RWPE1 (cell line): ENCODE data around the gene PTP4A2.

Experiments used
- CTCF ChIA-PET: fragments of 350-600 bp; sonication (Branson Sonifier 250); formaldehyde crosslinking; extraction: SDS; loops from one replicate; lab custom pipeline; 2021; lab: Yijun Ruan, JAX
- POLR2A ChIA-PET: fragments of 400-600 bp; formaldehyde crosslinking; extraction: SDS; loops from one replicate; lab custom pipeline; 2020; ENCODE audit warnings: antibody characterized with exemption; ENCODE audit not compliant: low non-redundant PET; lab: Yijun Ruan, JAX
- DNase-seq: peaks from one replicate; pipeline ENCODE4 v3.0.0; 2012; ENCODE audit warnings: low spot score
- H3K27ac ChIP-seq: fragments of 450-650 bp; 2 replicates; pipeline ENCODE4 v1.5.1; 2017
- TF ChIP-seq, protein P1 (sequence below): fragments of 450-650 bp; conservative IDR thresholded peaks from 2 replicates; pipeline ENCODE4 v1.5.1; 2017; ENCODE audit warnings: low read depth, mild to moderate bottlenecking

PTP4A2 gene

DNA sequence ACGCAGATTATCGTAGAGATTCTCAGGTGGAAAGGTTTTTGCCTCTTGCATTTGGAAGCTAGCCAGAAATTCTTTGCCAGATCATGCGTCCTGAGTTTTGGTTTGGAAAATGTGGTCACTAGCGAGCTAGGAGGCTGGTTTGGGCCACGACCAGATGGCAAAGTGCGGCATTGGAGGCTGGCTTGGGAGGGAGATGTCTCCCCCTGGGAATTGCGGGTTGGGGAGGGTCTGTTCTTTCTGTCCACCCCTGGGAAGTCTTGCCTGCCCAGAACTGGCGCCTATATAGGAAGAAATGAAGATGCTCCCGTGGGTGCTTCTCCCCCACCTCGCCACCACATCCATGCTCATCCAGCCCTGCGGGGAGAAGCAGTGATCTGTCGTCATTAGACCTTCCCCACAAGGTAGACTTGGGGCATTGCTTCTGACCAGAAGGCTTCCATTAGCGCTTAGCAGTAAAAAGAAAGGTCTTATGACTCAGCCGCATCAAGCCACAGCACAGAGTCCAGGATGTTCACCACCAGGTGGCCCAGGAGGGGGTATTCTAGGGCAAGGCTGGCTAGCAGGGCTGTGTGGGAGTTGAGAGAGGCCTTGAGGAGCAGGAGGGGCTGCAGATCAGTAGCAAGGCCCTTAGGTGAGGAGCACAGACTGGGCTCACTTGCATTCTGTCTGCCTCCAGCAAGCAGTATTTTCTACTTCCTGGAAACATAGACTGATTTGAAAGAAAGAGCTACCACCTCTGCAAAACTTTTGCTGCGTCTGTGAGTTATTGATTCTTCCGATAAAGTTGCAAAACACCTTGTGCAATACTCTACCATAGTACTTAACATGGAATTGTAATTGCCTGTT is 1.5 kb upstream of the PTP4A2 start:
- peak; percentile 83 for DNase-seq
- ChIA-PET POLR2A (interaction anchor here (0.6 kb wide), 1 partner anchor 228 kb away, joined by 5 read pairs; no protein-coding TSS in a partner anchor), CTCF (interaction anchor here (0.5 to 3.6 kb wide), 11 partner anchors 10 to 730 kb away, joined by 3 to 41 read pairs (median 4); no protein-coding TSS in a partner anchor)
- TF ChIP-seq, protein P1, sequence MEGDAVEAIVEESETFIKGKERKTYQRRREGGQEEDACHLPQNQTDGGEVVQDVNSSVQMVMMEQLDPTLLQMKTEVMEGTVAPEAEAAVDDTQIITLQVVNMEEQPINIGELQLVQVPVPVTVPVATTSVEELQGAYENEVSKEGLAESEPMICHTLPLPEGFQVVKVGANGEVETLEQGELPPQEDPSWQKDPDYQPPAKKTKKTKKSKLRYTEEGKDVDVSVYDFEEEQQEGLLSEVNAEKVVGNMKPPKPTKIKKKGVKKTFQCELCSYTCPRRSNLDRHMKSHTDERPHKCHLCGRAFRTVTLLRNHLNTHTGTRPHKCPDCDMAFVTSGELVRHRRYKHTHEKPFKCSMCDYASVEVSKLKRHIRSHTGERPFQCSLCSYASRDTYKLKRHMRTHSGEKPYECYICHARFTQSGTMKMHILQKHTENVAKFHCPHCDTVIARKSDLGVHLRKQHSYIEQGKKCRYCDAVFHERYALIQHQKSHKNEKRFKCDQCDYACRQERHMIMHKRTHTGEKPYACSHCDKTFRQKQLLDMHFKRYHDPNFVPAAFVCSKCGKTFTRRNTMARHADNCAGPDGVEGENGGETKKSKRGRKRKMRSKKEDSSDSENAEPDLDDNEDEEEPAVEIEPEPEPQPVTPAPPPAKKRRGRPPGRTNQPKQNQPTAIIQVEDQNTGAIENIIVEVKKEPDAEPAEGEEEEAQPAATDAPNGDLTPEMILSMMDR: no peak; the same call in 1 of the 2 replicates
- peak overlapping the region; percentile 95 for H3K27ac ChIP-seq

DNA sequence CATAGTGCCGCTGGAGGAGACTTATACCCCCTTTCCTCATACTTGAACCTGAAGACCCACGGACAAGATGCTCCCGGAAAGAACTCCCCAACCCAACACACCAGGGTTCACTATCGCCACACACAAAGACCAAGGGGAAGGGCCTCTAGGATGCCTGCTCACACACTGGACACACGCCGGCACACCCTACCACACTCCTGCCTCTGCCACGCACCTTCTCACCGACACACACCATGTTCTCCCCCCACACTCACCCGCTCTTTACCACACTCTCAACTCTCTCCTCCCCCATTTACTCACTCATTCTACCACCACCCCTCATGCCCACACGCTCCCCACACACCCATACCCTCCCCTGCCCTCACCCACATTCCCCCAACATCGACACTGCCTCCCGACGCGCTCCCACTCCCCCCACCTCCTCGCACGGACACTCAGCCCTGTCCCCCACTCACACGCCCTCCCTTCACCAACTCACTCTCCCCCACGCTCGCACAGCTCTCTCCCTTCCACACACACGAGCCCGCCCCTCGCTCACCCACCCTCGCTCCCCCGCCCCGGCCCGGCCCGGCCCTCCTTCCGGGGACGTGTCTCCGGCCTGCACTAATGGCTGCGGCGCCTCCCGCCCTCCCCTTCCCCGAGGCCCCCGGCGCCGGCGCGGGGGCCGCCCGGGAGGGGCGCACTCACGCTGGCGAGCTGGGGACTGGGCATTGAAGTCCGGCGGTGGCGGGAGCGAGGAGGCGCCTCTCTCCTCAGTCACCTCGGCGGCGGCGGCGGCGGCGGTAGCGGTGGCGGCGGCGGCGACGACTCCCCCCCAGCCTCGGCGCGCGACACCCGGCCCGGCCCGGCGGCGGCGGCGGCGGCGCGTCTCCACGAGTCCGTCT is 626 bp downstream of the PTP4A2 start:
- H3K27ac ChIP-seq: peak overlapping the region; percentile 95
- TF ChIP-seq, protein P1: no peak
- CTCF ChIA-PET: interaction anchor here (0.6 to 3.6 kb wide), 5 partner anchors 16 to 34 kb away, joined by 3 to 41 read pairs (median 4); no protein-coding TSS in a partner anchor
- DNase-seq: peak; percentile 44
- POLR2A ChIA-PET: no interaction called here

DNA sequence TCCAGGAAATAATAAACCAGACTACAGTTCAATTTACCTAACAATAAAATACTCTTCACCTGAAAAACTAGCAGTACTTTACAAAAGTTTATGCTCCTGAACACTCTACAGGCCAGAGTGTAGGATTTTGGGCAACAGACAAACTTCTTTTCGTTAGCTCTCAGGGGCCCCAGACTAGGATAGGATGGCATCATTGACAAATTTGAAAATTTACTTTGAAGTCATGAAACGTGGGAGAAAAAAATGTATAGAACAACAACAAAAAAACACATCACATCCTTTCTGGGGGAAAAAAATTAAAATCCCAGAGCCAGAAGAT is 1.2 kb downstream of the PTP4A2 start:
- CTCF ChIA-PET: interaction anchor here (0.5 kb wide), 1 partner anchor 27 kb away, joined by 3 read pairs; no protein-coding TSS in a partner anchor
- DNase-seq: no peak
- TF ChIP-seq, protein P1: no peak
- H3K27ac ChIP-seq: peak overlapping the region; percentile 95
- POLR2A ChIA-PET: no interaction called here

DNA sequence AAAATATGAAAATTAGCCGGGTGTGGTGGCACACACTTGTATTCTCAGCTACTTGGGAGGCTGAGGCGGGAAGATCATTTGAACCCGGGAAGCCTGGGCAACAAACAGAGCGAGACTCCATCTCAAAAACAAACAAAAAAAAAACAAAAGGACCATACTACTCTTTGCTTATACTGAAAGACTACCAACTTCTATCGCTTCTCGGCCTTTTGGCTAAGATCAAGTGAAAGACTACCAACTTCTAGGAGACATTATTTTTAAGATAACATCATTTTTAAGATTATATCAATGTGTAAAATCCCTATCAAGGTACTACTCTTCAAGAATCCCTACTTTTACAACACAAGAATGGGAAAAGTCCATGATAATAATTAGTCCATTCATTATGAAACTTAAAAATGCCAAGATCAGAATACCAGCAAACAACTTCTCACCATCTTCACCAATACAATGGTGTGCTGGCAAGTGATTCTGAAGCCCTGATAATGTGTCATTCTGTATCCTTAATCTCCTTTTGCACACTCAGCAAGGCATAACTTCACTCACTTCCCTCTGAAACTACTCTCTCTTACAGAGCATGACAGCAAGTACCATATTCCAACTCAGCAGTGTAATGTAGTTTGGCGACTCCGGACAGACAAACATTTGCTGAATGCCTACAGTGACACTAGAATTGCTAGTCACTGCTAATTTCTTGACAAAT is 1.7 kb downstream of the PTP4A2 start:
- peak overlapping the region; percentile 80 for H3K27ac ChIP-seq
- DNase-seq: no peak
- TF ChIP-seq, protein P1: no peak
- POLR2A ChIA-PET: no interaction called here
- CTCF ChIA-PET: interaction anchor here (0.5 kb wide), 1 partner anchor 28 kb away, joined by 3 read pairs; no protein-coding TSS in a partner anchor

DNA sequence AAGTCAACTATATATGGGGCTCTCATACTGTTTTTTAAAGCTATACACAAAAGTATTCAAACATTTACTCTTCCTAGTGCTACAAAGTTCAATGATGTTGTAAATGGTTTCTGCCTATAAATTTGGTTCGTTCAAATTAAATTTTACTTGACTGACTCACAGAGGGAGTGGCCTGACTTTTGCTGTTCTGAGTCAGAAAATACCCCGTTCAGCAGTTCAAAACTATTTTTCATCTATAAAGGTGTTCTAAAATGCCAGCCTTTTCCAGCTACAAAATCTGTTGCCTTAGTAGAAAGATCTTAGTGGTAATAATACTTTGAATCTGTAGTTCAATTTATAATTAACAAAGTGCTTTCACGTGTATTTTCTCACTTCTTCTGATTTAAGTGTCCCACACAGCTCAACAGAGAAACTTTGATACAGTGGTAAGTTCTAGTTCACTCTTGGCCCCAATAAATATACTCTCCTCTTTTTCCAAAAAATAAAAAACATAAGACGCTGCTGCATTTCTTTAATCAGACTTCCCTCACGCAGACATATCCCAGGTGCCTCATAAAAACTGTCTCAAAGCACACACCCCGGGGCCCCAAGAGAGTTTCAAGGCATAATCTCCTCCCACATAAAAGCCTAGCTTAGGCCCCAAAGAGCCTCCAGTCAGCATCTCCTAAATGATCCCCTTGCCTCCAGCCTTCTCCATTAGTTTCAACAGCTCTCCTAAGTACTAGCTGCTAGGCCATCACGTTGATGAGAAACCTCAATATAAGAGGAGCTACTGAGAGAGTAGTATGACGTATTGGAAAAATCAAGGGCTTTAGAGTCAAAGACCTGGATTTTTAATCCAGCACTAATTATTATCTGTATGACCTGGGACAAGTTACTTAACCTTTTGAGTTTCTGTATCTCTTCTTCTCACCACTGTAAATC is 3.2 kb downstream of the PTP4A2 start:
- TF ChIP-seq, protein P1: no peak
- ChIA-PET POLR2A (interaction anchor here (0.6 kb wide), 1 partner anchor 45 kb away, joined by 6 read pairs; no protein-coding TSS in a partner anchor), CTCF (interaction anchor here (0.6 to 1.7 kb wide), 5 partner anchors 14 to 265 kb away, joined by 3 to 10 read pairs (median 3); no protein-coding TSS in a partner anchor)
- H3K27ac ChIP-seq: peak overlapping the region; percentile 80
- peak; percentile 50 for DNase-seq
